HepG2 (cell line): Measurements from ENCODE around the gene PTPRN. TPM values are rescaled to one million over a fixed set of nuclear protein-coding genes. Genes with fewer than 3 reads are reported as not detected.
A peak's percentile ranks its signal among the peaks of the same experiment; 100 is the strongest.

Source experiments
- HMG20A ChIP-seq: IDR thresholded peaks from 2 replicates; pipeline ENCODE4 v1.6.1; 2016; ENCODE audit warnings: borderline replicate concordance
- HNF4G ChIP-seq, 2 experiments: sonication (generic) in 1 of 2; formaldehyde crosslinking in 1 of 2; IDR thresholded peaks; 2 replicates each; pipeline versions ENCODE4 v1.4.0 to v1.6.1; 2011 to 2020; ENCODE audit warnings: borderline replicate concordance in 2 of 2, low read depth in 2 of 2, mild to moderate bottlenecking in 2 of 2, low read length in 1 of 2, missing genetic modification reagents in 1 of 2, moderate library complexity in 1 of 2
- HNRNPK ChIP-seq: fragments of 200-400 bp; formaldehyde crosslinking; IDR thresholded peaks from 2 replicates; pipeline ENCODE4 v1.6.1; 2018; ENCODE audit warnings: low read length, low read depth, moderate library complexity, mild to moderate bottlenecking; ENCODE audit not compliant: poor library complexity, severe bottlenecking
- KAT8 ChIP-seq: IDR thresholded peaks from 2 replicates; pipeline ENCODE4 v1.6.1; 2016; ENCODE audit warnings: missing genetic modification reagents, missing compliant biosample characterization
- PATZ1 ChIP-seq: sonication (generic); formaldehyde crosslinking; IDR thresholded peaks from 2 replicates; pipeline ENCODE4 v1.4.0; 2020; ENCODE audit warnings: missing genetic modification reagents
- SATB2 ChIP-seq: sonication (generic); formaldehyde crosslinking; IDR thresholded peaks from 2 replicates; pipeline ENCODE4 v1.5.0; 2020; ENCODE audit warnings: missing genetic modification reagents
- ZBTB33 ChIP-seq: sonication (generic); formaldehyde crosslinking; IDR thresholded peaks from 2 replicates; pipeline ENCODE4 v1.4.0; 2020; ENCODE audit warnings: missing genetic modification reagents
- ZFP36L1 ChIP-seq: sonication (generic); formaldehyde crosslinking; IDR thresholded peaks from 2 replicates; pipeline ENCODE4 v1.8.0; 2022; ENCODE audit warnings: mild to moderate bottlenecking, missing genetic modification reagents, moderate library complexity
- ZFP62 ChIP-seq: sonication (generic); formaldehyde crosslinking; IDR thresholded peaks from 2 replicates; pipeline ENCODE4 v1.4.0; 2020; ENCODE audit warnings: missing genetic modification reagents
- ZNF232 ChIP-seq: sonication (generic); formaldehyde crosslinking; IDR thresholded peaks from 2 replicates; pipeline ENCODE4 v1.4.0; 2020; ENCODE audit warnings: missing genetic modification reagents, borderline replicate concordance
- ZNF629 ChIP-seq: sonication (generic); formaldehyde crosslinking; conservative IDR thresholded peaks from 2 replicates; pipeline ENCODE4 v1.5.0; 2020; ENCODE audit warnings: missing genetic modification reagents
- polyA plus RNA-seq, 8 experiments: library from polyadenylated mRNA; depleted of rRNA in 3 of 8; stranded (reverse) in 7 of 8; unstranded in 1 of 8; fragments of >200 nt; fragmentation: Illumina TruSeq in 4 of 8; extraction: Trizol in 4 of 8; gene quantifications; 2 replicates each; pipeline versions ENCODE4 v1.2.1 to v1.2.3, GENCODE V29; 2011 to 2016; ENCODE audit warnings: low read depth in 4 of 8, missing spikeins in 1 of 8, mixed read lengths in 1 of 8; ENCODE audit not compliant: insufficient read depth in 1 of 8
- total RNA-seq, 5 experiments: library from RNA; depleted of rRNA; stranded (reverse); fragments of >200 nt; fragmentation: Illumina TruSeq; extraction: Trizol; gene quantifications; 2 replicates each; pipeline ENCODE4 v1.2.3, GENCODE V29; 2016; ENCODE audit warnings: low read depth in 1 of 5
- TF ChIP-seq, protein P1 (sequence below): sonication (generic); formaldehyde crosslinking; IDR thresholded peaks from 2 replicates; pipeline ENCODE4 v1.8.0; 2022; ENCODE audit warnings: missing genetic modification reagents, mild to moderate bottlenecking, inconsistent platforms, borderline replicate concordance
- TF ChIP-seq, protein P2 (sequence below): sonication (generic); formaldehyde crosslinking; IDR thresholded peaks from 2 replicates; pipeline ENCODE4 v1.4.0; 2020; ENCODE audit warnings: missing genetic modification reagents

PTPRN gene
- total and polyA plus RNA-seq, 2 of the 13 experiments (the other 11 are each of a cell fraction or from before 2014, with no cell fraction given), result 0.26 TPM; not detected in 1

DNA sequence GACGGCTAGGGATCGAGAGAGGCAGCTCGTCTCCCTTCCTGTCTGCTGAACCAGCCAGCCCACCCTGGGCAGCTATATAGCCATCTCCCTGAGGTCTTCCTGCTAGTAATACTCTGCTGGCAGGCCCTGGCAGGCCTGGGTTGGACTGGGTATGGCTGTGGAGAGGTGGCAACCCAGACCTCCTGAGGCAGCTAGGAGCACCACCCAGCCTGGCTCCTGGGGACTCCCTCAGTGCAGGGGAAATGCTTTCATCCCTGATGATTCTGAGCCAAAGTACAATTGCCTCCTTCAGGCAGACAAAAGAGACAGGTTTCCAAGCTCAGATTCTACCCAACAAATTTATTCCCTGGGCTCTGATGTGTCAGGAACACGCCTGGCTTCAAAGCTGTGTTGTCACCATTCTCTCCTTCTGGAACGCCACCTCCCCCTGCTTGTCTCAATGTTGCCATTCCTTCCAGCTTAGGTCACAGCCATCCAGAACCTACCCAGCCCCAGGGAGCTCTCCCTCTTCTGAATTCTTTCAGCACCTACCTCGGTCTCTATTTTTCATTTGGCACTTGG is 34.8 kb downstream of the PTPRN start (continued):
- TF ChIP-seq, protein P1, sequence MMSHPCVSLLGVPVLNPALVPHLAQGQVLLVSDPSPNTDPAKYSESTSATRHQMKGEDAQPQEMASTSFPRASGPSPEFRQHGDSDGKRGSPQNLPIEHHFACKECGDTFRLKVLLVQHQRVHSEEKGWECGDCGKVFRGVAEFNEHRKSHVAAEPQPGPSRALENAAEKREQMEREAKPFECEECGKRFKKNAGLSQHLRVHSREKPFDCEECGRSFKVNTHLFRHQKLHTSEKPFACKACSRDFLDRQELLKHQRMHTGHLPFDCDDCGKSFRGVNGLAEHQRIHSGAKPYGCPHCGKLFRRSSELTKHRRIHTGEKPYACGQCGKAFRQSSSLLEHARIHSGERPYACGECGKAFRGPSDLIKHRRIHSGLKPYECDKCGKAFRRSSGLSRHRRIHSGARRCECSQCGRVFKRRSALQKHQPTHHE (CRISPR knock-in tag), result no peak
- TF ChIP-seq ZFP36L1 (CRISPR knock-in tag), result no peak
- TF ChIP-seq ZNF629 (CRISPR knock-in tag), result no peak
- TF ChIP-seq PATZ1 (CRISPR knock-in tag), result 0 out of 2 replicates have a peak, but pooled peaks have one; percentile 8
- 0 out of 2 replicates have a peak, but pooled peaks have one; percentile 27 for TF ChIP-seq KAT8 (CRISPR knock-in tag)
- no peak for TF ChIP-seq ZBTB33 (CRISPR knock-in tag)
- no peak for TF ChIP-seq ZNF232 (CRISPR knock-in tag)
- TF ChIP-seq SATB2 (CRISPR knock-in tag), result no peak
- no peak for TF ChIP-seq ZFP62 (CRISPR knock-in tag)
- no peak; the same call in 1 of the 2 replicates for TF ChIP-seq HMG20A (CRISPR knock-in tag)
- TF ChIP-seq HNF4G (IDR thresholded peaks at IDR 0.05; ENCODE audit: borderline replicate concordance, low read depth, low read length), result no peak
- no peak for TF ChIP-seq HNF4G (CRISPR knock-in tag; IDR thresholded peaks at IDR 0.05; ENCODE audit: borderline replicate concordance, low read depth)
- TF ChIP-seq, protein P2, sequence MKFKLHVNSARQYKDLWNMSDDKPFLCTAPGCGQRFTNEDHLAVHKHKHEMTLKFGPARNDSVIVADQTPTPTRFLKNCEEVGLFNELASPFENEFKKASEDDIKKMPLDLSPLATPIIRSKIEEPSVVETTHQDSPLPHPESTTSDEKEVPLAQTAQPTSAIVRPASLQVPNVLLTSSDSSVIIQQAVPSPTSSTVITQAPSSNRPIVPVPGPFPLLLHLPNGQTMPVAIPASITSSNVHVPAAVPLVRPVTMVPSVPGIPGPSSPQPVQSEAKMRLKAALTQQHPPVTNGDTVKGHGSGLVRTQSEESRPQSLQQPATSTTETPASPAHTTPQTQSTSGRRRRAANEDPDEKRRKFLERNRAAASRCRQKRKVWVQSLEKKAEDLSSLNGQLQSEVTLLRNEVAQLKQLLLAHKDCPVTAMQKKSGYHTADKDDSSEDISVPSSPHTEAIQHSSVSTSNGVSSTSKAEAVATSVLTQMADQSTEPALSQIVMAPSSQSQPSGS, result 0 out of 2 replicates have a peak, but pooled peaks have one; percentile 28
- TF ChIP-seq HNRNPK, result no peak
